ENCODE results near the gene TMEM156. TPM values are rescaled to one million over a fixed set of nuclear protein-coding genes. Genes with fewer than 3 reads are reported as not detected.

The TMEM156 gene
- 0.54 and 0.83 TPM in 2 replicates for total RNA-seq (2012; rRNA removed)
- polyA plus RNA-seq (2012; rRNA removed): 0.53 and 0.82 TPM in 2 replicates
- polyA plus RNA-seq (2012; cell fraction: cytosol; rRNA removed): 0.07 and 0.15 TPM in 2 replicates
- polyA plus RNA-seq (2012; cell fraction: nucleus; rRNA removed; ENCODE audit: low replicate concordance): 0.03 and 0.30 TPM in 2 replicates
- Bru-seq, nascent RNA: percentile 40 among the genes with signal in this experiment
- BruChase-seq, experiment 1, labeled RNA remaining after a 6-hour chase: percentile 36 among the genes with signal in this experiment
- BruChase-seq, experiment 2, labeled RNA remaining after a 2-hour chase: percentile 26 among the genes with signal in this experiment
- long read RNA-seq, partial matches to known transcripts: 2 of 4 reads
- long read RNA-seq, other reads (novel, unspliced or antisense): 0 of 4 reads

GRCh38 chr4:39032218-39033085 lies at the start of gene TMEM156:
Gene TMEM156 (minus strand): TSS chr4:39032409. CDS start chr4:39032313, 96 bp downstream.
- Histone ChIP-seq H3K36me3 (ENCODE audit: control insufficient read depth, insufficient read depth, low read length) (no peaks in the 10 kb centered on the region), H4K5ac (ENCODE audit: low read depth, low read length) (peak within 1 kb of the TSS; percentile 67), H4K20me1 (ENCODE audit: insufficient read depth, low read length) (no peaks in the 10 kb centered on the region), H3K9ac (ENCODE audit: low read depth, low read length) (peak within 1 kb of the TSS; percentile 21; the same call in 1 of the 2 replicates), H3K4me1 (ENCODE audit: control insufficient read depth, insufficient read depth, low read length) (peaks cover 20% of the 10 kb centered on the region), H2AK9ac (replicated peaks; ENCODE audit: low read depth, low read length, poor library complexity) (no peak within 1 kb of the TSS), H3K14ac (replicated peaks; ENCODE audit: low read depth, low read length) (peak within 1 kb of the TSS; percentile 89), H3K79me1 (ENCODE audit: low read depth in 1 of 2, low read length in 2 of 2) (peaks cover 0 to 4% of the 10 kb centered on the region in 2 experiments; a peak in 2 of 4 replicates), H3K4me3 (ENCODE audit: insufficient read depth, low read depth, low read length) (no peak within 1 kb of the TSS), H3K18ac (ENCODE audit: low read depth, low read length) (peak within 1 kb of the TSS; percentile 83), H2BK5ac (ENCODE audit: low read depth, low read length, poor library complexity, severe bottlenecking) (peak within 1 kb of the TSS; percentile 93), H4K8ac (ENCODE audit: low read depth in 2 of 2, low read length in 2 of 2) (peak within 1 kb of the TSS; percentile 82 to 85), H2BK120ac (ENCODE audit: low read depth, low read length) (peak within 1 kb of the TSS; percentile 97), H3K4ac (ENCODE audit: low read depth, low read length) (peak within 1 kb of the TSS; percentile 96), H3K27me3 (ENCODE audit: control insufficient read depth, insufficient read depth, low read length) (no peaks in the 10 kb centered on the region), H3K4me2 (ENCODE audit: low read depth, low read length) (no peak within 1 kb of the TSS; the same call in 1 of the 2 replicates), H3K23ac (ENCODE audit: low read depth, low read length) (peak within 1 kb of the TSS; percentile 50; the same call in 1 of the 2 replicates), H2BK20ac (ENCODE audit: low read depth, low read length) (peak within 1 kb of the TSS; percentile 90), H3K9me1 (ENCODE audit: insufficient read depth, low read length) (peaks cover 4% of the 10 kb centered on the region; the same call in 1 of the 2 replicates), H2AK5ac (ENCODE audit: low read depth, low read length) (peak within 1 kb of the TSS; percentile 98), H3K27ac (ENCODE audit: insufficient read depth, low read length) (peak within 1 kb of the TSS; percentile 87), H3K56ac (ENCODE audit: extremely low read depth, insufficient read depth, low read length) (peak within 1 kb of the TSS; percentile 78), H4K91ac (ENCODE audit: insufficient read depth, low read depth, low read length) (peak within 1 kb of the TSS; percentile 83), H2BK15ac (ENCODE audit: low read depth, low read length) (peak within 1 kb of the TSS; percentile 91; the same call in 2 of the 3 replicates), H2AFZ (replicated peaks; ENCODE audit: low read length, poor library complexity) (no peak within 1 kb of the TSS), H3K9me3 (ENCODE audit: control insufficient read depth, insufficient read depth, low read length) (no peaks in the 10 kb centered on the region)
- dilution Hi-C loops (cut with HindIII; ENCODE audit: low sequenced_read_pairs, unreplicated experiment): no loop called here
- ChIA-PET POLR2A (ENCODE audit: unreplicated experiment) (no interaction called here), CTCF (no interaction called here)
- in situ Hi-C loops (cut with MboI; ENCODE audit: low sequenced_read_pairs): no loop called here
- ATAC-seq (ENCODE audit: low read depth) (peak; percentile 63), DNase-seq (peak; percentile 80)
- intact Hi-C loops (cut with micrococcal nuclease): no loop called here
- no TSS peak for BruUV-seq (replicated peaks)
- WGBS, 2 experiments (ENCODE audit: extremely low coverage in 2 of 2, insufficient read length in 1 of 2): no CpG with 5 or more reads among the region's 5 CpGs
- TF ChIP-seq POLR2A (IDR thresholded peaks at IDR 0.05; ENCODE audit: low read depth, low read length): no peak
- no peak for TF ChIP-seq SMC3 (IDR thresholded peaks at IDR 0.05; ENCODE audit: low read depth, low read length)

Data from IMR-90 (cell line).